HCT116 (cell line): ENCODE measurements around the gene TRRAP. TPM values are rescaled to one million over a fixed set of nuclear protein-coding genes. Genes with fewer than 3 reads are reported as not detected.

ENCODE experiments used
- ATAC-seq: fragments of 200-7000 bp; cut with Tn5 transposase; 2 replicates; pipeline ENCODE4 v1.9.1; 2020; ENCODE audit warnings: mild to moderate bottlenecking, moderate library complexity
- BruUV-seq: library from RNA; stranded (reverse); fragments of 400-500 nt; replicated peaks from 2 replicates; lab custom pipeline; 2021; lab: Mats Ljungman, UMichigan
- CTCF ChIA-PET: fragments of 300-600 bp; sonication (Branson Sonifier 250); formaldehyde crosslinking; loops from one replicate; lab custom pipeline; 2021; ENCODE audit warnings: antibody characterized with exemption; lab: Charles Lee
- POLR2A ChIA-PET: fragments of 300-600, 350-600 bp; sonication (Branson Sonifier 250); formaldehyde crosslinking; loops from one replicate; lab custom pipeline; 2021; ENCODE audit warnings: antibody characterized with exemption; lab: Charles Lee
- RAD21 ChIA-PET, 2 experiments: fragments of 300-600 bp; sonication (Branson Sonifier 250); formaldehyde crosslinking; loops; one replicate each; lab custom pipeline; 2023; ENCODE audit warnings: low total read pairs in 2 of 2; ENCODE audit not compliant: uncharacterized antibody in 2 of 2, unreplicated experiment in 2 of 2, low non-redundant PET in 1 of 2; lab: Charles Lee
- DNase-seq: peaks from one replicate; pipeline ENCODE4 v3.0.0-alpha.2; 2010; ENCODE audit warnings: low read depth, low spot score
- H2AFZ ChIP-seq: fragments of 200-600 bp; shearing (Covaris generic), sonication (generic); 2 replicates; pipeline ENCODE4 v1.6.1; 2017; ENCODE audit warnings: low read depth, mixed run types, mixed read lengths, antibody characterized with exemption, low read length; ENCODE audit not compliant: poor library complexity, severe bottlenecking
- H3K27ac ChIP-seq: 2 replicates; pipeline ENCODE4 v1.5.1; 2012; ENCODE audit warnings: low read depth, low read length
- H3K27me3 ChIP-seq: fragments of 200-600 bp; sonication (generic); 2 replicates; pipeline ENCODE4 v1.6.1; 2016; ENCODE audit warnings: mixed run types, low read length, mixed read lengths; ENCODE audit not compliant: insufficient read depth
- H3K36me3 ChIP-seq, 2 experiments: fragments of 200-500 bp in 1 of 2; fragments of 200-600 bp in 1 of 2; sonication (Bioruptor generic) in 1 of 2; sonication (generic) in 1 of 2; 2 replicates each; pipeline versions ENCODE4 v1.5.1 to v1.6.1; 2014 to 2016; ENCODE audit warnings: low read length in 2 of 2, inconsistent platforms in 1 of 2, mixed read lengths in 1 of 2, mixed run types in 1 of 2; ENCODE audit not compliant: insufficient read depth in 2 of 2, control insufficient read depth in 1 of 2
- H3K4me1 ChIP-seq, 2 experiments: fragments of 200-600 bp in 1 of 2; sonication (generic) in 1 of 2; 2 replicates each; pipeline versions ENCODE4 v1.5.1 to v1.6.1; 2012 to 2017; ENCODE audit warnings: low read length in 2 of 2, inconsistent platforms in 1 of 2, mild to moderate bottlenecking in 1 of 2, mixed read lengths in 1 of 2, mixed run types in 1 of 2, moderate library complexity in 1 of 2; ENCODE audit not compliant: insufficient read depth in 2 of 2, control insufficient read depth in 1 of 2
- H3K4me2 ChIP-seq: fragments of 200-600 bp; sonication (generic); 2 replicates; pipeline ENCODE4 v1.6.1; 2017; ENCODE audit warnings: mixed run types, low read length, mixed read lengths
- H3K4me3 ChIP-seq, 2 experiments: fragments of 200-600 bp in 1 of 2; sonication (generic) in 1 of 2; replicated peaks in 1 of 2; 2 replicates each; pipeline ENCODE4 v1.5.1; 2011 to 2016; ENCODE audit warnings: low read length in 2 of 2, control low read depth in 1 of 2, low read depth in 1 of 2, mild to moderate bottlenecking in 1 of 2, mixed read lengths in 1 of 2, mixed run types in 1 of 2
- H3K79me2 ChIP-seq: fragments of 200-600 bp; sonication (generic); 2 replicates; pipeline ENCODE4 v1.6.1; 2017; ENCODE audit warnings: mild to moderate bottlenecking, mixed run types, low read length, moderate library complexity, mixed read lengths; ENCODE audit not compliant: insufficient read depth
- H3K9ac ChIP-seq: fragments of 200-600 bp; sonication (generic); 2 replicates; pipeline ENCODE4 v1.6.1; 2016; ENCODE audit warnings: low read length, mixed read lengths
- H3K9me2 ChIP-seq: fragments of 200-600 bp; sonication (generic), shearing (Covaris generic); 2 replicates; pipeline ENCODE4 v1.6.1; 2017; ENCODE audit warnings: mixed run types, mild to moderate bottlenecking, moderate library complexity; ENCODE audit not compliant: insufficient read depth
- H3K9me3 ChIP-seq, 2 experiments: fragments of 200-500 bp in 1 of 2; fragments of 200-600 bp in 1 of 2; sonication (Bioruptor generic) in 1 of 2; sonication (generic) in 1 of 2; 2 replicates each; pipeline ENCODE4 v1.6.1; 2014 to 2017; ENCODE audit warnings: low read length in 2 of 2, mixed read lengths in 2 of 2, inconsistent platforms in 1 of 2, low read depth in 1 of 2, mild to moderate bottlenecking in 1 of 2, mixed run types in 1 of 2, moderate library complexity in 1 of 2; ENCODE audit not compliant: control insufficient read depth in 1 of 2, insufficient read depth in 1 of 2
- H4K20me1 ChIP-seq: fragments of 200-600 bp; sonication (generic), shearing (Covaris generic); 2 replicates; pipeline ENCODE4 v1.6.1; 2017; ENCODE audit warnings: mixed run types, mild to moderate bottlenecking, moderate library complexity; ENCODE audit not compliant: insufficient read depth
- CBX3 ChIP-seq: IDR thresholded peaks from 2 replicates; pipeline ENCODE4 v1.6.1; 2012; ENCODE audit warnings: low read depth
- CEBPB ChIP-seq: IDR thresholded peaks from 2 replicates; pipeline ENCODE4 v1.6.1; 2012; ENCODE audit warnings: low read depth
- CTCF ChIP-seq, 3 experiments: fragments of 200-600 bp in 1 of 3; sonication (generic) in 1 of 3; IDR thresholded peaks in 2 of 3; conservative IDR thresholded peaks in 1 of 3; 2 replicates each; pipeline ENCODE4 v1.5.1; 2012 to 2017; ENCODE audit warnings: low read depth in 2 of 3, low read length in 2 of 3, antibody characterized with exemption in 1 of 3, borderline replicate concordance in 1 of 3, control low read depth in 1 of 3, mild to moderate bottlenecking in 1 of 3, mixed read lengths in 1 of 3, mixed run types in 1 of 3, moderate library complexity in 1 of 3; ENCODE audit not compliant: insufficient read depth in 1 of 3
- EGR1 ChIP-seq: IDR thresholded peaks from 2 replicates; pipeline ENCODE4 v1.6.1; 2012; ENCODE audit warnings: low read depth
- ELF1 ChIP-seq: IDR thresholded peaks from 2 replicates; pipeline ENCODE4 v1.6.1; 2012; ENCODE audit warnings: low read depth, borderline replicate concordance
- EZH2 ChIP-seq: fragments of 200-600 bp; sonication (generic); IDR thresholded peaks from 2 replicates; pipeline ENCODE4 v1.6.1; 2017; ENCODE audit warnings: antibody characterized with exemption, mixed run types
- EZH2phosphoT487 ChIP-seq: fragments of 200-600 bp; IDR thresholded peaks from 2 replicates; pipeline ENCODE4 v1.6.1; 2018; ENCODE audit warnings: antibody characterized with exemption, borderline replicate concordance
- FOSL1 ChIP-seq: IDR thresholded peaks from 2 replicates; pipeline ENCODE4 v1.6.1; 2012; ENCODE audit warnings: low read depth
- JUND ChIP-seq: IDR thresholded peaks from 2 replicates; pipeline ENCODE4 v1.6.1; 2012
- MAX ChIP-seq: IDR thresholded peaks from 2 replicates; pipeline ENCODE4 v1.6.1; 2012
- POLR2AphosphoS5 ChIP-seq: IDR thresholded peaks from 2 replicates; pipeline ENCODE4 v1.6.1; 2011; ENCODE audit warnings: mild to moderate bottlenecking, low read depth, low read length, moderate library complexity
- RAD21 ChIP-seq: IDR thresholded peaks from 2 replicates; pipeline ENCODE4 v1.6.1; 2012; ENCODE audit warnings: low read depth, mild to moderate bottlenecking
- SIN3A ChIP-seq: IDR thresholded peaks from 2 replicates; pipeline ENCODE4 v1.6.1; 2012; ENCODE audit warnings: low read depth
- SP1 ChIP-seq: IDR thresholded peaks from 2 replicates; pipeline ENCODE4 v1.6.1; 2012; ENCODE audit warnings: low read depth
- SRF ChIP-seq: IDR thresholded peaks from 2 replicates; pipeline ENCODE4 v1.6.1; 2012; ENCODE audit warnings: low read depth
- TCF7L2 ChIP-seq: IDR thresholded peaks from 2 replicates; pipeline ENCODE4 v1.7.0; 2011; ENCODE audit warnings: borderline replicate concordance, inconsistent platforms; ENCODE audit not compliant: insufficient read depth, insufficient read length; ENCODE audit errors: extremely low read depth
- YY1 ChIP-seq: IDR thresholded peaks from 2 replicates; pipeline ENCODE4 v1.6.1; 2011; ENCODE audit warnings: low read length, low read depth, moderate library complexity, mild to moderate bottlenecking; ENCODE audit not compliant: insufficient replicate concordance; ENCODE audit errors: extremely low read depth
- ZBTB33 ChIP-seq: IDR thresholded peaks from 2 replicates; pipeline ENCODE4 v1.6.1; 2011; ENCODE audit warnings: mild to moderate bottlenecking, low read length, moderate library complexity; ENCODE audit not compliant: insufficient replicate concordance; ENCODE audit errors: extremely low read depth
- ZFX ChIP-seq: fragments of 450-650 bp; IDR thresholded peaks from 2 replicates; pipeline ENCODE4 v1.6.1; 2017
- ZNF274 ChIP-seq: fragments of 200-500 bp; sonication (Bioruptor generic); IDR thresholded peaks from 2 replicates; pipeline ENCODE4 v1.6.1; 2014; ENCODE audit warnings: mild to moderate bottlenecking, low read depth, low read length, inconsistent platforms
- intact Hi-C: fragments of 100-400 bp; cut with micrococcal nuclease; formaldehyde crosslinking; loops from 2 replicates; pipeline ENCODE4 v1.10.0; 2022
- total RNA-seq: library from RNA; stranded (reverse); gene quantifications from one replicate; pipeline ENCODE4 v1.2.1, GENCODE V29; 2021; ENCODE audit not compliant: unreplicated experiment

TRRAP gene
- total RNA-seq, 1 experiment from 2014 or later: 44.5 TPM

GRCh38 chr7:98877146-98877545, 1.2 kb upstream of the TRRAP start (continued):
- TF ChIP-seq EZH2phosphoT487 (no peak), ZNF274 (no peak), ELF1 (no peak)

GRCh38 chr7:98877692-98878364, 504 bp upstream of the TRRAP start:
- POLR2A ChIA-PET: no interaction called here
- peak overlapping the region; percentile 94 for H3K9ac ChIP-seq
- TF ChIP-seq YY1 (no peak), CBX3 (no peak), ZFX (no peak), POLR2AphosphoS5 (no peak), RAD21 (no peak), SRF (no peak), JUND (no peak), EZH2phosphoT487 (no peak), FOSL1 (no peak), CTCF (IDR thresholded peaks at IDR 0.05 in 2 of 3, conservative IDR thresholded peaks at IDR 0.05 in 1 of 3; ENCODE audit: borderline replicate concordance in 1 of 3, insufficient read depth in 1 of 3, low read depth in 2 of 3, low read length in 2 of 3) (no peak), EZH2 (no peak), MAX (no peak), ZBTB33 (no peak), TCF7L2 (no peak), SIN3A (no peak), EGR1 (no peak), CEBPB (no peak), SP1 (no peak)

More at GRCh38 chr7:98877692-98878364, 504 bp upstream of the TRRAP start:
- Histone ChIP-seq H3K27me3 (no peaks in the 10 kb centered on the region), H3K79me2 (peaks cover 34% of the 10 kb centered on the region), H3K4me2 (peak overlapping the region; percentile 78), H3K4me3 (peak overlapping the region; percentile 98), H3K9me2 (no peaks in the 10 kb centered on the region), H4K20me1 (no peaks in the 10 kb centered on the region), H2AFZ (no peak overlapping the region), H3K9me3 (no peaks in the 10 kb centered on the region), H3K4me1 (peaks cover 7 to 34% of the 10 kb centered on the region in 2 experiments), H3K36me3 (peaks cover 14 to 21% of the 10 kb centered on the region in 2 experiments; a peak in 3 of 4 replicates), H3K27ac (no peak overlapping the region)
- ChIA-PET RAD21 (no interaction called here), CTCF (interaction anchor here (0.7 to 0.9 kb wide), 2 partner anchors 37 to 455 kb away, joined by 3 read pairs; no protein-coding TSS in a partner anchor)
- peak; percentile 46 for ATAC-seq
- intact Hi-C loops: no loop called here
- BruUV-seq: TSS peak; percentile 74
- no peak for DNase-seq
